ENCODE data around the gene DNAH7.

Gene DNAH7

DNA sequence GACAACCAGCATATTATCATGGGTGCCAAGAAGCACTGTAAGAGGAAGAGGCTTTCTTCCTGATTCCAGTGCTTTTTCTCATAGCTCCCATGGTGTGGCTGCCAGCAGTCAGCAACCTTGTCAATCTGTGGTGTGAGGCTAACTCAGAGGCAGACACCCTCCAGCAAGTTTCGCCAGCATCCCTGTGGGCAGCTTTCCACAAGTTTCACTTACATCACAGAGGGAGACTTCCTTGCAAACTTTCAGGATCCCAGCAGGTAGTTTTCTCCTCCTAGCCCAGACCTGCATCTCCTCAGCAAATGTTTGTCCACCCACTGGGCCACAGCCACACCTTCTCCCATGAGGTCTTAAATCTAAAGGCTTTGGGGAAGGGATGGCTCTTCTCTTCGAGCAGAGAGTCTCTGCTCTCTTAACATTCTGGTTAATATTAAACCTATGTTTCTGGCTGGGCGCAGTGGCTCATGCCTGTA is 9.1 kb downstream of the DNAH7 start:
- DNase-seq: no peak
- Mint-ChIP-seq H3K27ac (no peak overlapping the region), H3K4me3 (no peak overlapping the region), H3K4me1 (ENCODE audit: low read depth) (no peaks in the 10 kb centered on the region), H3K9me3 (no peaks in the 10 kb centered on the region), H3K36me3 (ENCODE audit: low read depth) (no peaks in the 10 kb centered on the region), H3K27me3 (peaks cover 3% of the 10 kb centered on the region)

DNA sequence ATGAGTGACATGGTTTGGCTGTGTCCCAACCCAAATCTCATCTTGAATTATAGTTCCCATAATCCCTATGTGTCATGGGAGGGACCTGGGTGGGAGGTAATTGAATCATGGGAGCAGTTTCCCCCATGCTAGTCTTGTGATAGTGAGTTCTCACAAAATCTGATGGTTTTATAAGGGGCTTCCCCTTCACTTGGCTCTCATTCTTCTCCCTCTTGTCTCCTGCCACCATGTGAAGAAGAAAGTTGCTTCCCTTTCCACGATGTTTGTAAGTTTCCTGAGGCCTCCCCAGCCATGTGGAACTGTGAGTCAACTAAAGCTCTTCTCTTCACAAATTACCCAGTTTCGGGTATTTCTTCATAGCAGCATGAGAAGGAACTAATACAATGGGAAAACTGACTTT is 14.0 kb downstream of the DNAH7 start:
- no peak for DNase-seq
- Mint-ChIP-seq H3K9me3 (no peaks in the 10 kb centered on the region), H3K27me3 (no peaks in the 10 kb centered on the region)

DNA sequence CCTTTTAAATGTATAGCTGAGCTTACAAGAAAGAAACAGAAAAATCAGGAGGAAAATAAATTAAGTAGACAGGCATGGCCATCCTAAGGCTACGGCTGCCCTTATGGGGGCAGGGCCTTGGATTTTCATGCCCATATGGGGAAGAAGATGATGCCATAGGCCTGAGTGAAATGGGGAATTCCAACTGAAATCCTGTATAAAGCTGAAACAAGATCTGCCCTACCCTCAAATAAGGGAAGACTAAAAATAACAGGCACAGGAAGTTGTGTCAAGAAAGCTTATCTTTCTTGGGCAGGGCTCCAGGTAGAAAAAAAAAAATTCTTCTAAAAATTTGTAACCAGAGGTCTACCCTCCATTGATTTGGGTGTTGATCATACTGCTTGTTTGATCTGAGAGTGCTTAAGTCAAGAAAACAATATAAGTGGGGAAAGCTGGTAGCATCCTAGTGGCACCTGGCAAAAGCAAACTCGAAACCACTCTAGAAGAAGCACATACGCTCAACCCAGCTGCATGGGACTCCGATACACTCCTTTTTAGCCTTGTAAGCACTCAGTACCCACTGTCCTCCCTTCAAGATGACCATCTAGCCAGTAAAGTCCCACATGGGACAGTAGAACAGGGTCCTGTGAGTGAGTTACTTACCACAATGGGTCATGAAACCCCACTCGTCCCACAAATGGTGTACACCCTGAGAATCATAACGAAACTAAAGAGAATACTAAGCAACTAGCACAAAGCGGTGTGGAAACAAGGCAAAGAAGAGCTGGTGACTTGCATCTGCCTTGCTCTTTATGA is 22.3 kb downstream of the DNAH7 start:
- Mint-ChIP-seq H3K4me1 (ENCODE audit: low read depth) (peaks cover 5% of the 10 kb centered on the region), H3K9me3 (no peaks in the 10 kb centered on the region), H3K27me3 (peaks cover 14% of the 10 kb centered on the region), H3K4me3 (no peak overlapping the region), H3K27ac (no peak overlapping the region), H3K36me3 (ENCODE audit: low read depth) (no peaks in the 10 kb centered on the region)
- DNase-seq: no peak

More for the DNA sequence above, 14.0 kb downstream of the DNAH7 start:
- H3K4me1 Mint-ChIP-seq (ENCODE audit: low read depth): no peaks in the 10 kb centered on the region
- no peaks in the 10 kb centered on the region for H3K36me3 Mint-ChIP-seq (ENCODE audit: low read depth)
- no peak overlapping the region for H3K4me3 Mint-ChIP-seq
- no peak overlapping the region for H3K27ac Mint-ChIP-seq

DNA sequence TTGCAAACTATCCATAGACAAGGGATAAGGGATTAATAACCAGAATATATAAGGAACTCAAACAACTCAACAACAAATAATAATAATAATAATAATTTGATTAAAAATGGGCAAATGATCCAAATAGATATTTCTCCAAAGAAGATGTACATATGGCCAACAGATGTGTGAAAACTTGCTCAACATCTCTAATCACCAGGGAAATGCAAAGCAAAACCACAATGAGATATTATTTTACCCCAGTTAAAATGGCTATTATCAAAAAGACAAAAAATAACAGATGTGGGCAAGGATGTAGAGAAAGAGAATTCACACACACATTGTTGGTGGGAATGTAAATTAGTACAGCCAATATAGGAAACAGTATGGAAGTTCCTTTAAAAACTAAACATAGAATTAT is 26.9 kb downstream of the DNAH7 start:
- peaks cover 31% of the 10 kb centered on the region for H3K9me3 Mint-ChIP-seq
- peaks cover 5% of the 10 kb centered on the region for H3K4me1 Mint-ChIP-seq (ENCODE audit: low read depth)
- no peak for DNase-seq
- H3K4me3 Mint-ChIP-seq: no peak overlapping the region
- no peaks in the 10 kb centered on the region for H3K36me3 Mint-ChIP-seq (ENCODE audit: low read depth)
- no peak overlapping the region for H3K27ac Mint-ChIP-seq
- H3K27me3 Mint-ChIP-seq: peaks cover 12% of the 10 kb centered on the region

DNA sequence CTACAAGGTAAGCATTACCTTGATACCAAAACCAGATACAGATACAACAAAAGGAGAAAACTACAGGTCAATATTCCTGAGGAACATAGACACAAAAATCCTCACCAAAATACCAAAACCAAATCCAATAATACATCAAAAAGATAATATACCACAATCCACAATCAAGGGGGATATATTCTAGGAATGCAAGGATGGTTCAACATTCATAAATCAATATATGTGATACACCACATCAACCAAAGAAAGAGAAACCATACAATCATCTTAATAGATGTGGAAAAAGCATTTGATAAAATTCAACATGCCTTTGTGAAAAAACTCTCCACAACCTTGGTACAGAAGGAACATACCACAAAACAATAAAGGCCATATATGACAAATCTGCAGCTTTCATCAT is 28.4 kb downstream of the DNAH7 start:
- no peaks in the 10 kb centered on the region for H3K36me3 Mint-ChIP-seq (ENCODE audit: low read depth)
- peaks cover 31% of the 10 kb centered on the region for H3K9me3 Mint-ChIP-seq
- peaks cover 11% of the 10 kb centered on the region for H3K27me3 Mint-ChIP-seq
- no peak overlapping the region for H3K27ac Mint-ChIP-seq
- H3K4me3 Mint-ChIP-seq: no peak overlapping the region
- H3K4me1 Mint-ChIP-seq (ENCODE audit: low read depth): no peaks in the 10 kb centered on the region
- no peak for DNase-seq

DNA sequence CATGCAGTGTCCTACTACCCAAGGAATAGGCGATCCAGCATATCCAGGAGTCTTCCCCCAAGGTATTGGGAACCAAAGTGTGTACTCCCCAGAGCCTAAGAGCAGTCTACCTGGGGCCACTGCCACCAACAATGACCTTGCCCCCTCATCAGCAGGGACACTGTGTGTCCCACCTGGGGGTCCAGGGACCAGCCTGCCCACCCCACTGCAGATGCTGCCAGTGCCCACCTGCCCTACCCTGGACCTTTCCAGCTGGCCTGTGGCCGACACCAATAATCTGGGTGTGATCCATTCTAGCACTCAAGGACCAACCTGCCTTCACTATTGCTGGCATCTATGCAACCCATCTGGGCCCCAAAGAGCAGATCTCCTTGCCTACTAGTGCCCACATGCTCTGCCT is 32.2 kb downstream of the DNAH7 start:
- Mint-ChIP-seq H3K4me1 (ENCODE audit: low read depth) (no peaks in the 10 kb centered on the region), H3K9me3 (peaks cover 31% of the 10 kb centered on the region), H3K27me3 (peaks cover 14% of the 10 kb centered on the region), H3K36me3 (ENCODE audit: low read depth) (no peaks in the 10 kb centered on the region), H3K27ac (no peak overlapping the region), H3K4me3 (no peak overlapping the region)
- DNase-seq: no peak

DNA sequence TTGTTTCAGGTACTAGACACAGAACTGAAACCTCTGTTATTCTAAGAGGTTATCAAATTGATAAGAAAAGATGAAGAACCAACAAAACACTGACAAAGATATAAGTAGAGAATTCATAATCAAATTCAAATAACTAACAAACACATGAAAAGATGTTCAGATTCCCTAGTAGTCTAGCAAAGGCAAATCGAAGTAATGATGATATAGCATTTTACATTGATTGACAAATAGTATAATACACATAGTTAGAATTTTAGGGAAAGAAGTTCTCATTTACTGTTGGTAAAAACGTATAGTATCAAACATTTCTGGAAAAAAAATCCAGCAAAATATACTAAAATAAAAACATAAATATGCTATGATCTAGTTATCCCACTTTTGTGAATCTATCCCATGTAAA is 50.6 kb downstream of the DNAH7 start:
- H3K4me3 Mint-ChIP-seq: no peak overlapping the region
- DNase-seq: no peak
- peaks cover 7% of the 10 kb centered on the region for H3K27me3 Mint-ChIP-seq
- no peaks in the 10 kb centered on the region for H3K36me3 Mint-ChIP-seq (ENCODE audit: low read depth)
- H3K9me3 Mint-ChIP-seq: no peaks in the 10 kb centered on the region
- no peak overlapping the region for H3K27ac Mint-ChIP-seq
- H3K4me1 Mint-ChIP-seq (ENCODE audit: low read depth): no peaks in the 10 kb centered on the region

DNA sequence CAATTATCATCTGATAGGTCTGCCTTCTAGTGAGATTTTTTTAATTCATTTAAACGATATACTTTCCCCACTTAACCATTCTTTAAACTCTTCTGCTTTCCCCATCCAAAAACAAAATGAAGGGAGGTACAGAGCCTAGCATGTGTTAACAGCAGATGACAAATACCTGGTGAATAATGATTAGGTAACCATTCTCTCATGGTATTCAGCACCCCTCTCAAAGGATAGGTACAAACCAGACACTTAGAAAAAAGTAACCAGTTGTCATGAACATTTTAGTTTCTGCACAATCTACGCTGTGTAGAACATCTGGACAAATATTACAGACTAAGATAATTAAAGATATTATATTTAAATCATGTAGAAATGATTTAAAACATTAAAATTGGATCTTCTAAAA is 56.3 kb downstream of the DNAH7 start:
- DNase-seq: no peak
- Mint-ChIP-seq H3K27ac (no peak overlapping the region), H3K27me3 (peaks cover 7% of the 10 kb centered on the region), H3K4me1 (ENCODE audit: low read depth) (no peaks in the 10 kb centered on the region), H3K36me3 (ENCODE audit: low read depth) (no peaks in the 10 kb centered on the region), H3K9me3 (no peaks in the 10 kb centered on the region), H3K4me3 (no peak overlapping the region)

DNA sequence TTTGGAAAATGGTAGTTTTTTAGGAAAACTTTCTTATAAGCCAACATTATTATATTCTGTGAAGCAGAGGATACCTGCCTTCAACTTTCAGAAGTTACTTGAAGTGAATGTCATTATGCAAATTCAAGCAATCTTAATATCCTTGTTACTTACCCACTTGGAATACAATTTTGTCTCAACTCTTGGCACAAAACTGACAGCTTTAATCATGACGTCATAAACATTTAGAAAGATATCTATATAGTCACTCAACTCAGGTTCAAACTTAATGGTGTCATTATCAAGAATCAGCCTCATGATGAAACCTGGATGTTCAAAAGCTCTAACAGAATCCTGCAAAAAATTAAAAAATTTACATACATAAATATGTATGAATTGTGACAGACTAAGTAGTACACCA is 68.1 kb downstream of the DNAH7 start:
- Mint-ChIP-seq H3K4me1 (ENCODE audit: low read depth) (peaks cover 9% of the 10 kb centered on the region), H3K36me3 (ENCODE audit: low read depth) (no peaks in the 10 kb centered on the region), H3K9me3 (peaks cover 2% of the 10 kb centered on the region), H3K4me3 (no peak overlapping the region), H3K27ac (no peak overlapping the region), H3K27me3 (peaks cover 6% of the 10 kb centered on the region)
- no peak for DNase-seq

DNA sequence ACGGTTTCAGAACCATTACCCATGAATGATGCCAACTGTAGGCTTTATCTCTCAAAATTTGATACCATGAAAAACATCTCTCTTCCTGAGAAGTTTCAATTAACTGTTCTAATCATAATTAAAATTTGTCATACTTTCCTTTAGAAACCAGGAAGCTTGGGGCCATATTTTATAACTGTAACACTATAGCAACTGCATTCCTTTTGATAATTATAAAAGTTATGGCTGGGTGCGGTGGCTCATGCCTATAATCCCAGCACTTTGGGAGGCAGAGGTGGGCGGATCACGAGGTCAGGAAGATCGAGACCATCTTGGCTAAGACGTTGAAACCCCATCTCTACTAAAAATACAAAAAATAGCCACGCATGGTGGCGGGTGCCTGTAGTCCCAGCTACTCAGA is 70.6 kb downstream of the DNAH7 start:
- H3K36me3 Mint-ChIP-seq (ENCODE audit: low read depth): no peaks in the 10 kb centered on the region
- H3K4me3 Mint-ChIP-seq: no peak overlapping the region
- peaks cover 11% of the 10 kb centered on the region for H3K4me1 Mint-ChIP-seq (ENCODE audit: low read depth)
- no peaks in the 10 kb centered on the region for H3K9me3 Mint-ChIP-seq
- H3K27me3 Mint-ChIP-seq: peaks cover 6% of the 10 kb centered on the region
- no peak for DNase-seq
- no peak overlapping the region for H3K27ac Mint-ChIP-seq

DNA sequence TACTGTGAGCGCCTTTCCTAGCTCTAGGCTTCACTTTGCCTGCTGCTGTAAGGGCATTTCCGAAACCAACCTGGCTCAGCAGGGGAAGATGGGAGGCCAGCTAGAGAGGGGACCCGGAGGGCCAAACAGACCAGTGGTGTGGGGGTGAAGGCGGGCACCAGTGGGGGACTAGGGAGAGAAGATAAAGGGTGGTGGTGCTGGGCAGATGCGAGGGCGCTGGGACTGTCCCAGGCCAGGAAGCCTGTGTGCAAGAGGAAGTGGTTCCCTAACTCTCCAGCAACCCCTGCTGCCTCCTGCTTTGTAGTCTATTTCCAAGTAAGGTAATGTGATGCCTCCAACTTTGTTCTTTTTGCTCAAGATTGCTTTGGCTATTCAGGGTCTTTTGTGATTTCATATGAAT is 73.1 kb downstream of the DNAH7 start:
- Mint-ChIP-seq H3K27ac (no peak overlapping the region), H3K9me3 (no peaks in the 10 kb centered on the region)

DNA sequence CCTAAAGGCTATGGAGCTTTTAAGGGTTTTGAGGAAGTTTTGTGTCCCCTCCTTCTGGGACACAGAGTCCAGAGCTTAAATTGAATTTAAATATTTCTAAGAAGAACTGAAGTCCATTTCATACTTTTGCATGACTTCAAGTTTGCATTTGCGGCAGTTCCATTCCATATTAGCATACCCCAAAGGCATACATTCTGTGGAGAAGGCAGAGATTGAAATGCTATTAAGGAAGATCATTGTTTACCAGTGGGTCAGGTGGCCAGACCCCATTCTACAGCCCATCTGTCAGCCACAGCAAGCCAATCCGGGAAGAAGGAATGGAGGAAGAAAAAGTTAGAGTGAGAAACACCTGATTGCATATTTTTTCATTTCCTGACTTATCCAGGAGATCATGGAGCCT is 75.0 kb downstream of the DNAH7 start:
- Mint-ChIP-seq H3K9me3 (no peaks in the 10 kb centered on the region), H3K4me1 (ENCODE audit: low read depth) (peaks cover 11% of the 10 kb centered on the region), H3K4me3 (no peak overlapping the region), H3K27me3 (peaks cover 2% of the 10 kb centered on the region), H3K36me3 (ENCODE audit: low read depth) (no peaks in the 10 kb centered on the region), H3K27ac (no peak overlapping the region)
- no peak for DNase-seq

More for the DNA sequence above, 73.1 kb downstream of the DNAH7 start:
- Mint-ChIP-seq H3K4me3 (no peak overlapping the region), H3K27me3 (peaks cover 6% of the 10 kb centered on the region), H3K4me1 (ENCODE audit: low read depth) (peaks cover 11% of the 10 kb centered on the region), H3K36me3 (ENCODE audit: low read depth) (no peaks in the 10 kb centered on the region)
- DNase-seq: no peak

DNA sequence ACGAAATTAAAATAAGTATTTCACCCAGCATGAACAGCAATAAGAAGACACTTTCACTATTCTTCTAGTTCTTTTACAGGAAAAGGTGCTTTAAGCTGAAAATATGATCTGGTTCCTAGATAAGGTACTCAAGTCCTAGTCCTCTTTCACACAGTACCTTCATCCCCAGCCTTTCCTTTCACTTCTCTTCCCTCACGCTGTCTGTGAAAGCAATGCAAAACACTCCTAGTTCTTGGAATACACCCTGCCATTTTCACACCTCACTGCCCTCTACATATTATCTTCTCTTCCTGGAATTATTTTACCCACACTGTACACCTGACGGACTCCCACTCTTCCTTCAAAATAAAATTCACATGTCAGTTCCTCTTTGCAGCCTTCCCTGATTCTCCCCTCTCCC is 82.9 kb downstream of the DNAH7 start:
- Mint-ChIP-seq H3K27me3 (no peaks in the 10 kb centered on the region), H3K36me3 (ENCODE audit: low read depth) (no peaks in the 10 kb centered on the region), H3K27ac (no peak overlapping the region), H3K4me1 (ENCODE audit: low read depth) (peaks cover 4% of the 10 kb centered on the region), H3K4me3 (no peak overlapping the region), H3K9me3 (no peaks in the 10 kb centered on the region)
- DNase-seq: no peak

DNA sequence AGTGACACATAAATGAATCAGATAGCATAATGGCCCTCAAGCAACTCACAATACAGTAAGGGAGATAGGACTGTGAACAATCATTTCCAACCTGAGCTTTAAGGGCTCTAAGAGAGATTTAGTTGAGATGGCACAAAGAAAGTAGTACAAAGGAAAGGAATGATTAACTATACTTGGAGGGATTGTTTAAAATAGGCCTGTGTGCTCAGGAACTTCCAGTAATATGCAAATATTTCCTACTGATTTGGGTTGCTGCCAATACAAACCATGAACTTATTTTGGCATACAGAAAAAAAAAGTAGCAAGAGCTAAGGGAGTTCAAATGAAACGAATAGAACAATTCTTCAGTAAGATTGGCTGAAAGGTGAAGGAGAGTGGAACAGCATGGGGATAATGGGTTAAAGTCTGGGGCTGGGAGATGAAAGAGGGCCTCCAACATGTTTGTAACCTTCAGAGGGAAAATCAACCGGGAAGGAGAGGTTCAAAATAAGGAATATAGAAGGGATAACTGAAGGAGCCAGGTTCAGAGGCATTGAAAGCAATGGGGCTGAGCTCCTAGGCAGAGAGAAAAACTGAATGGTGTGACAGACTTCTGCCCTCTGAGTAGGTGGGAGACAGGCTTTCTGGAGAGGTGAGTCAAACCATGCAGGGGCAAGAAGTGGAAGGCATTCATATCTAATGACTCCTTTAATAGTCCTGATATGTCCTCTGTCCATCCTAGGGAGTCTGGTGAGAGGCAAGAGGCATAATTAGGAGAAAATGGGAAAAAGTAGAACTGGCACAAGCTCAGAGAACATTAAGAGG is 83.5 kb downstream of the DNAH7 start:
- no peaks in the 10 kb centered on the region for H3K27me3 Mint-ChIP-seq
- no peak for DNase-seq
- peaks cover 2% of the 10 kb centered on the region for H3K9me3 Mint-ChIP-seq
- H3K4me1 Mint-ChIP-seq (ENCODE audit: low read depth): peaks cover 4% of the 10 kb centered on the region
- no peaks in the 10 kb centered on the region for H3K36me3 Mint-ChIP-seq (ENCODE audit: low read depth)
- H3K4me3 Mint-ChIP-seq: no peak overlapping the region
- H3K27ac Mint-ChIP-seq: no peak overlapping the region

DNA sequence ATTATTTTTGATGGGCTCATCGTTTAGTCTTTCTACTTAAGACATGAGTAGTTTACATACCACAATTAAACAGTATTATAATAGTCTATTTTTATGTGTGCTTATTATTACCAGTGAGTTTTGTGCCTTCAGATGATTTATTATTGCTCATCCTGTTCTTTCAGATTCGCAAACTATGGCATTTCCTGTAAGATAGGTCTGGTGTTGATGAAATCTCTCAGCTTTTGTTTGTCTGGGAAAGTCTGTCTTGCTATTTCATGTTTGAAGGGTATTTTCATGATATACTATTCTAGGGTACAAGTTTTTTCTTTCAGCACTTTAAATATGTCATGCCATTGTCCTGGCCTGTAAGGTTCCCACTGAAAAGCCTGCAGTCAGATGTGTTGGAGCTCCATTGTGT is 101.3 kb downstream of the DNAH7 start:
- no peak overlapping the region for H3K27ac Mint-ChIP-seq
- no peak overlapping the region for H3K4me3 Mint-ChIP-seq
- no peaks in the 10 kb centered on the region for H3K36me3 Mint-ChIP-seq (ENCODE audit: low read depth)
- no peak for DNase-seq
- H3K9me3 Mint-ChIP-seq: no peaks in the 10 kb centered on the region
- peaks cover 11% of the 10 kb centered on the region for H3K27me3 Mint-ChIP-seq
- no peaks in the 10 kb centered on the region for H3K4me1 Mint-ChIP-seq (ENCODE audit: low read depth)
